Middle frontal gyrus (tissue), 1 donor: Measurements from ENCODE around the gene PPIF.

Experiments
- DNase-seq: peaks from one replicate; pipeline ENCODE4 v3.0.0-alpha.2; 2015; ENCODE audit warnings: low spot score; ENCODE audit errors: extremely low spot score

Gene PPIF

GRCh38 chr10:79347226-79347893, at the start of gene PPIF:
PPIF (plus strand) TSS chr10:79347469; CDS start chr10:79347549, 80 bp downstream.
- DNase-seq, result peak; percentile 86

GRCh38 chr10:79298403-79299244, 48.6 kb upstream of the PPIF start:
- DNase-seq, result no peak

GRCh38 chr10:79299397-79300241, 47.6 kb upstream of the PPIF start:
- no peak for DNase-seq

- DNase-seq, result no peak
Measured at GRCh38 chr10:79300711-79301110, 46.6 kb upstream of the PPIF start.

- no peak for DNase-seq
Measured at GRCh38 chr10:79301754-79302530, 45.3 kb upstream of the PPIF start.

- DNase-seq, result no peak
Measured at GRCh38 chr10:79303631-79304478, 43.4 kb upstream of the PPIF start.

- no peak for DNase-seq
Measured at GRCh38 chr10:79304479-79305087, 42.7 kb upstream of the PPIF start.

- DNase-seq, result no peak
Measured at GRCh38 chr10:79305515-79305914, 41.8 kb upstream of the PPIF start.

- no peak for DNase-seq
Measured at GRCh38 chr10:79305988-79306387, 41.3 kb upstream of the PPIF start.

GRCh38 chr10:79306644-79307220, 40.5 kb upstream of the PPIF start:
- DNase-seq, result no peak

GRCh38 chr10:79308016-79308415, 39.3 kb upstream of the PPIF start:
- DNase-seq, result no peak

GRCh38 chr10:79308969-79309665, 38.2 kb upstream of the PPIF start:
- no peak for DNase-seq

GRCh38 chr10:79310200-79310865, 36.9 kb upstream of the PPIF start:
- no peak for DNase-seq

GRCh38 chr10:79310911-79311573, 36.2 kb upstream of the PPIF start:
- DNase-seq, result no peak

- DNase-seq, result no peak
Measured at GRCh38 chr10:79311581-79312407, 35.5 kb upstream of the PPIF start.

GRCh38 chr10:79312601-79313187, 34.6 kb upstream of the PPIF start:
- DNase-seq, result no peak
